HUES64 (cell line): Measurements from ENCODE around the gene MSTO1.
A peak's percentile ranks its signal among the peaks of the same experiment; 100 is the strongest.
"Not testable (repeated sequence)": the region's sequence is repeated elsewhere in the genome, so short reads cannot be mapped to it uniquely, and the experiment has no call there.

Source experiments
- H3K27ac ChIP-seq: 2 replicates; pipeline ENCODE4 v1.7.0; 2013; ENCODE audit warnings: low read depth, low read length, inconsistent platforms
- H3K27me3 ChIP-seq: 2 replicates; pipeline ENCODE4 v1.6.1; 2013; ENCODE audit warnings: mild to moderate bottlenecking, low read length; ENCODE audit not compliant: insufficient read depth
- H3K36me3 ChIP-seq: 2 replicates; pipeline ENCODE4 v1.6.1; 2013; ENCODE audit warnings: mild to moderate bottlenecking, low read length; ENCODE audit not compliant: insufficient read depth
- H3K4me1 ChIP-seq: 2 replicates; pipeline ENCODE4 v1.6.1; 2013; ENCODE audit warnings: mild to moderate bottlenecking, low read length, moderate library complexity; ENCODE audit not compliant: insufficient read depth
- H3K4me3 ChIP-seq: 2 replicates; pipeline ENCODE4 v1.5.1; 2013; ENCODE audit warnings: mild to moderate bottlenecking, low read length, moderate library complexity
- H3K9ac ChIP-seq: 2 replicates; pipeline ENCODE4 v1.6.1; 2013; ENCODE audit warnings: mild to moderate bottlenecking, low read depth, low read length
- H3K9me3 ChIP-seq: 2 replicates; pipeline ENCODE4 v1.6.1; 2013; ENCODE audit warnings: low read depth, low read length; ENCODE audit not compliant: insufficient read depth
- WGBS: fragments of 150-250, 120-280 bp; methylation state at CpG from one replicate; pipeline ENCODE4 v1.1.7; 2013; ENCODE audit warnings: missing lambda C conversion rate; 5-methylcytosine and 5-hydroxymethylcytosine counted together

MSTO1 gene

DNA sequence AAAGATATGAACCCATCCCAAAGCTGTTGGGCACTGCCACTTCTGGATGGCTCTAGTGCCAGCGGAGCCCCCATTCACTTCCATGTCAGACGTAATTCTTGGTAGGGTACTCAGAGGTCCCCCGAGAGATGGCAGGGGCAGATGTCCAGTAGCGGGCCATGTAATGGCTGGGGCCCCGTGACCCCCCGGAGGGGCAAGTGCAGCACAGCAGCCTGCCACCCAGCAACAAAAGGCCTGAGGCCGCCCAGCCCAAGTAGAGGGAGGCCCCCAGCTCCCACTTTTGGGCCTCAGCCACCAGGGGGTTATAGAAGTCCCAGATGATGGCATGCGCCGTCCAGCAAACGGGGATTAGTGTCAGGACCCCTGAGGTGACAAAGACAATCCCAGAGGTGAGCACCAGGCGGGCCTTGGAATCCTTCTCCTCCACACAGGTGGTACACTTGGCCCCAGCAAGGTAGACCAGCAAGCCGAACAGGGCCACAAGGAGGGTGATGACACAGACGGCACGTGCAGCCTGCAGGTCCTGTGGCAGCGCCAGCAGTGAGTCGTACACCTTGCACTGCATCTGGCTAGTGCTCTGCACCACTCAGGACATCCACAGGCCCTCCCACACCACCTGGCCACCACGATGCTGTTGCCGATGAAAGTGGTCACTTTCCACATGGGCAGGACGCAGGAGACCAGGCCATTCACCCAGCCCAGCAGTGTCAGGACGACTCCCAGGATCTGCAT, 19.3 kb upstream of the MSTO1 start:
- not testable (repeated sequence) for H3K4me1 ChIP-seq, H3K27me3 ChIP-seq, H3K4me3 ChIP-seq, H3K9ac ChIP-seq, H3K36me3 ChIP-seq, H3K27ac ChIP-seq, H3K9me3 ChIP-seq
- WGBS, result 91% methylated on average over 20 of the region's 20 CpGs

DNA sequence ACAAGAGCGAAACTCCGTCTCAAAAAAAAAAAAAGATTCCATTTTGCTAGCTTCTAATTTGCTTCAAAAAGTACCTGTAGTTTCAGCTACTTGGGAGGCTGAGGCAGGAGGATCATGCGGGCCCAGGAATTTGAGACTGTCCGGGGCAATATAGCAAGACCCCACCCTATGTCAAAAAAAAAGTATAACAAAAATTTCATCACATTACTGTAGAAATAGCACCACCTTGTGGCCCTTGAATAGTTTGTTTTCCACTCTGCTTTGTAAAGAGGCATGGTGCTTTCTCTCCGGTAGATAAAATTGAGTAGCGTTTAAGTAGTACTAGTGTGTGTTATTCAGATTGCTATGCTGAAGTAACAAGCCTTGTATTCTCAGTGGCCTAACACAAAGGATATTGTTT, 18.2 kb upstream of the MSTO1 start:
- H3K4me1 ChIP-seq, result no peaks in the 10 kb centered on the region
- no peaks in the 10 kb centered on the region for H3K27me3 ChIP-seq
- H3K9ac ChIP-seq, result no peak overlapping the region
- H3K36me3 ChIP-seq, result no peaks in the 10 kb centered on the region
- no peak overlapping the region for H3K27ac ChIP-seq
- H3K9me3 ChIP-seq, result no peaks in the 10 kb centered on the region
- H3K4me3 ChIP-seq, result no peak overlapping the region
- WGBS, result 78% methylated on average over 2 of the region's 6 CpGs

DNA sequence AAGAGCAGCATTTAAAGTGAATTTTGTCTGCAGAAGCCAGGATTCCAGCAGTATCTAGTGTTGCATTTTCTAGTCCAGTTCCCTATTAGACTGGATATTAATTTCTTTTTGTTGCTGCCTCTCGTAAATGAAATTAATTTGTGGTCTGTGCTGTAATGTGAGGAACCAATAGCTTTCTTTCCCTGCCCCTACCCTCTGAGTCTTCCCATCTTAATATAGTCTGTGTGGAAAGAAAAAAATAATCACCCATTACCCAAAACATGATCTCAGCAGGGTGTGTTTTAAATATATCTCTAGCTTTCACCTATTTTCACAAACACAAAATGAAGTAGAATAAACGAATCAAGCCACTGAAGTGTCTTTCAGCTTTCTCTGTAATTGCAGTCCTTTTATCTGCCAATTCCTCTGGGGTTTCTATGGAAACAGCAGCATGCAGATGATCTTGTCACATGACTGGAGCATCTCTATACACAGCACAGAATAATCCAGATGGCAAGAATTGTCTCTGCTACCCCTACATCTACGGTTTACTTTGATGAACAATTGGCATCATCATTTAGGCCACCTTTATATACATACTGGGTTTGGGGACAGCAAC, 14.0 kb upstream of the MSTO1 start:
- not testable (repeated sequence) for H3K27me3 ChIP-seq, H3K9me3 ChIP-seq, H3K4me1 ChIP-seq, H3K27ac ChIP-seq, H3K36me3 ChIP-seq, H3K9ac ChIP-seq, H3K4me3 ChIP-seq
- WGBS, result 91% methylated on average over 2 of the region's 3 CpGs

DNA sequence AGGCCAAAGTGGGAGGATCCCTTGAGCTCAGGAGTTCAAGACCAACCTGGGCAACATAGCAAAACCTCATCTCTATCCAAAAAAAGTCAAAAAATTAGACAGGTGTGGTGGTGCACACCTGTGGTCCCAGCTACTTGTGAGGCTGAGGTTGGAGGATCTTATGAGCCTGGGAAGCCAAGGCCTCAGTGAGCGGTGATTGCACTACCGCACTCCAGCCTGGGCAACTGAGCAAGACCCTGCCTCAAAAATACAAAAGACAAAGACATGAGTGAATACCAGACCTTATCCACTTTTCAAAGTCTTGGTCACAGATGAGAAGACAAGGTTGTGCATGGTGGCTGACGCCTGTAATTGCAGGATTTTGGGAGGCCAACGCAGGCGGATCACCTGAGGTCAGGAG, 13.2 kb upstream of the MSTO1 start:
- Histone ChIP-seq H3K27me3 (no peaks in the 10 kb centered on the region), H3K9ac (no peak overlapping the region), H3K36me3 (no peaks in the 10 kb centered on the region), H3K27ac (no peak overlapping the region), H3K9me3 (no peaks in the 10 kb centered on the region), H3K4me1 (peaks cover 9% of the 10 kb centered on the region; the same call in 1 of the 2 replicates), H3K4me3 (no peak overlapping the region)
- WGBS, result 97% methylated on average over 5 of the region's 5 CpGs

DNA sequence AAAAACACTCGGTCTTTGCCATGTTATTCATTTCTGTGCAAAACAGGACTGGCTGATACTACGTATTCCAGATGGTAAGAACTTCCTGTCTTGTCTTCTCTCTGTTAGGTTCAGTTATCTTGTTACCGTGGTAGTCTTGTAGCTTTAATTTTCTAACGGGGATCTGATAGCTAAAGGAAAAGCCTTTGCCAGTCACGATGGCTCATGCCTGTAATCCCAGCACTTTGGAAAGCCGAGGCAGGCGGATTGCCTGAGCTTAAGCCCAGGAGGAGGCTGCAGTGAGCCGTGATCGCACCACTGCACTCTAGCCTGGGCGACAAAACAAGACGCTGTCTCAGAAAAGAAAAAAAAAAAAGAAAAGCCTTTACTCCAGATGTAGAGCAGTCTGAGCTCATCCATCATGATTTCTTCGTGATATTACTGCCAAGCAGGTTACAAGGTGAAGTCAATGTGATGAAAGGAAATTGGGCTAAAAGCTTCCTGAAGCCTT, 11.1 kb upstream of the MSTO1 start:
- Histone ChIP-seq H3K4me1 (peaks cover 9% of the 10 kb centered on the region; the same call in 1 of the 2 replicates), H3K27ac (peak overlapping the region; percentile 17; the same call in 1 of the 2 replicates), H3K27me3 (no peaks in the 10 kb centered on the region), H3K36me3 (no peaks in the 10 kb centered on the region), H3K9me3 (no peaks in the 10 kb centered on the region), H3K9ac (0 out of 2 replicates have a peak overlapping the region, but pooled peaks have one; percentile 27), H3K4me3 (peak overlapping the region; percentile 0; the same call in 1 of the 2 replicates)
- 35% methylated on average over 12 of the region's 12 CpGs for WGBS

DNA sequence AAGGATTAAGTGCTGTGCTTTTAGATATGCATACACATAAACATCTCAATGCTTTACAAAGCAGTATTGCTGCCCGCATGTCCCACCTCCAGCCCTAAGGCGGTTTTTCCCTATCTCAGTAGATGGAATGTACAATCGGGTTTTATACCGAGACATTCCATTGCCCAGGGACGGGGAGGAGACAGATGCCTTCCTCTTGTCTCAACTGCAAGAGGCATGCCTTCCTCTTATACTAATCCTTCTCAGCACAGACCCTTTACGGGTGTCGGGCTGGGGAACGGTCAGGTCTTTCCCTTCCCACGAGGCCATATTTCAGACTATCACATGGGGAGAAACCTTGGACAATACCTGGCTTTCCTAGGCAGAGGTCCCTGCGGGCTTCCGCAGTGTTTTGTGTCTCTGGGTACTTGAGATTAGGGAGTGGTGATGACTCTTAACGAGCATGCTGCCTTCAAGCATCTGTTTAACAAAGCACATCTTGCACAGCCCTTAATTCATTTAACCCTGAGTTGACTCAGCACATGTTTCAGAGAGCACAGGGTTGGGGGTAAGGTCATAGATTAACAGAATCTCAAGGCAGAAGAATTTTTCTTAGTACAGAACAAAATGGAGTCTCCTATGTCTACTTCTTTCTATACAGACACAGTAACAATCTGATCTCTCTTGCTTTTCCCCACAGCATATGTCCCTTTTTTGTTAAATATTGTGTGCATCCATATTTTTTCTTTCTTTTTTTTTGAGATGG, 10.0 kb upstream of the MSTO1 start:
- H3K9ac ChIP-seq, result peak overlapping the region; percentile 40; the same call in 1 of the 2 replicates
- not testable (repeated sequence) for H3K36me3 ChIP-seq, H3K4me3 ChIP-seq, H3K27me3 ChIP-seq, H3K4me1 ChIP-seq, H3K9me3 ChIP-seq
- 20% methylated on average over 9 of the region's 12 CpGs for WGBS
- H3K27ac ChIP-seq, result peak overlapping the region; percentile 60; the same call in 1 of the 2 replicates

DNA sequence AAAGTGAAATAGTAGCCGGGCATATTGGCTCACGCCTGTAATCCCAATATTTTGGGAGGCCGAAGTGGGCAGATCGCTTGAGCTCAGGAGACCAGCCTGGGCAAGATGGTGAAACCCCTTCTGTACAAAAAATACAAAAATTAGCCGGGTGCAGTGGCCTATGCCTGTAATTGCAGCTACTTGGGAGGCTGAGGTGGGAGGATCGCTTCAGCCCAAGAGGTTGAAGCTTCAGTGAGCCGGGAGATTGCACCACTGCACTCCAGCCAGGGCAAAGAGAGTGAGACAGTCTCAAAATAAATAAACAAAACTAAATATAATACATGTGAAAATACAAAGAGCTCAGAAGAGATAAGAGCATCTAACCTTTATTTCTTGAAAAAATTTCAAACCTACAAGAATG, 2.3 kb upstream of the MSTO1 start:
- H3K4me3 ChIP-seq, result no peak overlapping the region
- H3K27me3 ChIP-seq, result no peaks in the 10 kb centered on the region
- H3K36me3 ChIP-seq, result peaks cover 8% of the 10 kb centered on the region
- no peaks in the 10 kb centered on the region for H3K9me3 ChIP-seq
- 92% methylated on average over 7 of the region's 7 CpGs for WGBS
- H3K27ac ChIP-seq, result no peak overlapping the region
- no peaks in the 10 kb centered on the region for H3K4me1 ChIP-seq
- H3K9ac ChIP-seq, result no peak overlapping the region

DNA sequence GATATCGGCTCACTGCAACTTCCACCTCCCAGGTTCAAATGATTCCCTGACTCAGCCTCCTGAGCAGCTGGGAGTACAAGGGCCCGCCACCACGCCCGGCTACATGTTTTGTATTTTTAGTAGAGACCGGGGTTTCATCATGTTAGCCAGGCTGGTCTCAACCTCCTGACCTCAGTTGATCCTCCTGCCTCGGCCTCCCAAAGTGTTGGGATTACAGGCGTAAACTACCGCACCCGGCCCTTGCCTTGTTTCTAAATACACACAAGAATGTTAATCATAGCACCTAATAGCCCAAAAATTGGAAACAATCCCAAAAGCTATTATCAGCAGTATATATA, 1.2 kb upstream of the MSTO1 start:
- no peak overlapping the region for H3K4me3 ChIP-seq
- no peak overlapping the region for H3K27ac ChIP-seq
- no peaks in the 10 kb centered on the region for H3K4me1 ChIP-seq
- no peaks in the 10 kb centered on the region for H3K9me3 ChIP-seq
- H3K36me3 ChIP-seq, result peaks cover 14% of the 10 kb centered on the region
- H3K27me3 ChIP-seq, result no peaks in the 10 kb centered on the region
- H3K9ac ChIP-seq, result no peak overlapping the region
- WGBS, result 96% methylated on average over 9 of the region's 9 CpGs

DNA sequence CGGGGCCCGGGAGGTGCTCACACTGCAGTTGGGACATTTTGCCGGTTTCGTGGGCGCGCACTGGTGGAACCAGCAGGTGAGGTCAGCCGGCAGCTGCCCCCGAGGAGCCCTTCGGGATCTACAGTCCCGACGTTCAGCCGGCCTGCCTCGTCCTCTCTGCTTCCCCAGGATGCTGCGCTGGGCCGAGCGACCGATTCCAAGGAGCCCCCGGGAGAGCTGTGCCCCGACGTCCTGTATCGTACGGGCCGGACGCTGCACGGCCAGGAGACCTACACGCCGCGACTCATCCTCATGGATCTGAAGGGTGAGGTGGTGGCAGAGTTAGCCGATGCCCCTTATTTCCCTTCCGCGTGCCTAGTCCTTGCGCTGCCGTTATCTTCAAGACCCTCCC, 234 bp downstream of the MSTO1 start:
- not testable (repeated sequence) for H3K9ac ChIP-seq, H3K9me3 ChIP-seq, H3K27me3 ChIP-seq, H3K27ac ChIP-seq, H3K4me1 ChIP-seq
- peak overlapping the region; percentile 62 for H3K4me3 ChIP-seq
- H3K36me3 ChIP-seq, result peaks cover 21% of the 10 kb centered on the region
- 0% methylated on average over 2 of the region's 33 CpGs for WGBS

DNA sequence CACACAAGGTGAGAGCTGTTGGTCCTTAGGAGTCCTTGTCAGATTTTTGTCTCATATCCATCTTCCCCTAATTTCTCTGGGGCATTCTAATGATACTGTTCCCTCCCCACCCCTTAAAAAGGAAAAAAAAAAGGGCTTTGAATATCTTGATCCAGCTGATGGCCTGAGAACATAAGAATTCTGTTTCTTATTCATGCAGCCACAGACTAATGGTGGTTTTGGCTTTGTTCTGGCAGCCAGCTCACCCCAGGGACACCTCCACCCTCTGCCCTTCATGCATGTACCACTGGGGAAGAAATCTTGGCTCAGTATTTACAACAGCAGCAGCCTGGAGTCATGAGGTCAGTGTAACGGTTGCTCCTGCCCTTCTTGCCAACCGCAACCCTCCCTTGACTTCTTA, 3.2 kb downstream of the MSTO1 start:
- no CpG with 5 or more reads among the region's 2 CpGs for WGBS
- H3K4me3 ChIP-seq, H3K27me3 ChIP-seq: not testable (repeated sequence)

DNA sequence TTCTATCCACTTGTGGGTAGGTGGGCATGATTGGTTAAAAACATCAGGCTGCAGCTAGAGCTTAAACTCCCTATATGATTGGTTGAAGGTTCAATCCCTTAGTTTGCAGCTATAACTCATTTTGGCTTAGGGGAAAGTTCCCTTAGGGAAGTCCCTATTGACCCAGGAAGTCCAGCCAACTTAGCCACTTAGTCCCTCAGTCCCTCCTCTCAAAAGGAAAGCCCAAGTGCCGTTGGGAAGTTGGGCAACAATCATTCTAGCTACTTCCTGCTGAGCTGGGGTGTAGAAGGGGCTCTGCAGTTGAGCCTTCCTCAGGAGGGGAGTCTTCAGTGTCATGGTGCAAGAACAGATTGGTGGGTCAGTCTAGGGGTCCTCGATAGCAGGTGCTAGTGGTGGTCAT, 12.2 kb downstream of the MSTO1 start:
- Histone ChIP-seq H3K9ac (no peak overlapping the region), H3K27me3 (no peaks in the 10 kb centered on the region), H3K9me3 (peaks cover 6% of the 10 kb centered on the region; the same call in 1 of the 2 replicates), H3K4me3 (no peak overlapping the region), H3K27ac (no peak overlapping the region), H3K4me1 (no peaks in the 10 kb centered on the region), H3K36me3 (no peaks in the 10 kb centered on the region)
- 86% methylated on average over 2 of the region's 2 CpGs for WGBS

More for the DNA sequence above, 3.2 kb downstream of the MSTO1 start:
- H3K4me1 ChIP-seq, H3K9ac ChIP-seq, H3K9me3 ChIP-seq, H3K27ac ChIP-seq: not testable (repeated sequence)
- H3K36me3 ChIP-seq, result peaks cover 21% of the 10 kb centered on the region
